GM19099 (cell line): ENCODE data around the gene SFMBT1.

Experiments
- POLR2A ChIP-seq: IDR thresholded peaks from 3 replicates; pipeline ENCODE4 v1.6.1; 2011; ENCODE audit warnings: low read depth; ENCODE audit not compliant: insufficient read length; ENCODE audit errors: extremely low read depth

The SFMBT1 gene

DNA sequence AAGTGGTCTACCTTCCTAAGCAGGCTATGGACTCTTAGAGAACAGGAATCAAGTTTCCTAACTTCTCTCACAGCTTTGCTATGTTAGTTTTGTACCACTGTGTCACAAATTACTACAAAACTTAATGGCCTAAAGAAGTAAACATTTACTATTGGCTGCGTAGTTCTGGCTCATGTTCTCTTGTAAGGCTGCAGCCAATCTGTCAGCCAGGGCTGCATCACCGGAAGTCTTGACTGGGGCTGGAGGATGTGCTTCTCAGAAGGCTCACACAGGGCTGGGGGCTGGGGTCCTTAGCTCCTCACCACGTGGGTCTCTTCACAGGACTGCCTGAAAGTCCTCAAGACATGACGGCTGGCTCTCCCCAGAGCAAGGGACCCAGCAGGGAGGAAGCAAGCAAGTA is 164.0 kb downstream of the SFMBT1 start:
- no peak for TF ChIP-seq POLR2A

- TF ChIP-seq POLR2A = no peak
These were observed 165.4 kb downstream of the SFMBT1 start for GRCh38 chr3:52880474-52880873.

GRCh38 chr3:52880047-52880446 is 165.8 kb downstream of the SFMBT1 start:
- no peak for TF ChIP-seq POLR2A

- TF ChIP-seq POLR2A = no peak
These were observed 166.3 kb downstream of the SFMBT1 start for GRCh38 chr3:52879581-52879980.

GRCh38 chr3:52879090-52879489 is 166.8 kb downstream of the SFMBT1 start:
- TF ChIP-seq POLR2A = no peak

DNA sequence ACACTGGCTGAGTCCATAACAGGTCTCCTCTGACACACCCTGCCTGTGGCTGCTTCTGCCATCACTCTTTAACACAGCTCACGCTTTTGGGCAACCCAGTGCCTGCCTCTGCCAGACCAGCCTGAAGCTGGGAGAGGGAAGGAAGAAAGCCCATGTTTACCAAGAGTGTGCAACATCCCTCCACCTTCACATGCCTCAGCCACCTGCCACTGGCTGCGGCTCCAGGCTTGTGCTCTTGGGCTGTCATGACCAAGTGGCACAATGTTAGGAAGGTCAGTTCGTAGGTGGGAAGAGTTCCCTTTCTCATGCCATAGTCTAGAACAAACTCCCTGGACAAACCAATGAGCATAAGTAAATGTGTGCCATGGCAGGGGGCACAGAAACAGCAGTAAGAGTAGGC is 168.8 kb downstream of the SFMBT1 start:
- no peak for TF ChIP-seq POLR2A

DNA sequence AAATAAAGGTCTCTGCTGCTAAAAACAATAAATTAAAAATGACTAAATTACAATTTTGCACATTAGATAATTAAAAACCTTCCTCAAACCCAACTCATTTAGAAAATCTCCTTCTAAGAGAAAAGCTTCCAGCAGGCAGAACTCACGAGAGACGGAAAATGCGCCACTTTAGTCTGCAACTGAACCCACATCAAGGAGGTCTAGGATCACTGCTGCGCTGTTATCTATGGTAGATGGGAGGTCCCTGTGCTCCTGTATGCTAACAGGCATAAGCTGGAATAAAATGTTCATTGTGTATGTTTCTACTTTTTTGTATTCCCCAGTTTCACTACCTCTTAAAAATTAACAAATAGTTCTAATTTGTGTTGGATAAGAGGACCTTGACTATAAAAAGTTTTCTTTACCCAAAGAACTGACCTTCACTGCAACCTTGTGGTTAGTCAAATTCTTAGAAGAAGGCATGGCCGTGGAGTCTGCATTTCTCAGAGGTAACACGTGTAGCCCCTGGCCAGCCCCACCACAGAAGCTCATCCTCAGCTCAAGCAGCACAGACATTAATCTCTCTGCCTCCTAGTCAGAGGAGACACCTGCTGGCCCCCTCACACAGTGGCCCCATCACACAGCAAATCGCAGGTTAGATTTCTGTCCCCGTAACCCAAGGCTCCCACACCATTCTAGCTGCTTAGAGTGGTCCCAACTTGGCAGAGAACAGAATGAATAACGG is 170.8 kb downstream of the SFMBT1 start:
- TF ChIP-seq POLR2A = no peak

DNA sequence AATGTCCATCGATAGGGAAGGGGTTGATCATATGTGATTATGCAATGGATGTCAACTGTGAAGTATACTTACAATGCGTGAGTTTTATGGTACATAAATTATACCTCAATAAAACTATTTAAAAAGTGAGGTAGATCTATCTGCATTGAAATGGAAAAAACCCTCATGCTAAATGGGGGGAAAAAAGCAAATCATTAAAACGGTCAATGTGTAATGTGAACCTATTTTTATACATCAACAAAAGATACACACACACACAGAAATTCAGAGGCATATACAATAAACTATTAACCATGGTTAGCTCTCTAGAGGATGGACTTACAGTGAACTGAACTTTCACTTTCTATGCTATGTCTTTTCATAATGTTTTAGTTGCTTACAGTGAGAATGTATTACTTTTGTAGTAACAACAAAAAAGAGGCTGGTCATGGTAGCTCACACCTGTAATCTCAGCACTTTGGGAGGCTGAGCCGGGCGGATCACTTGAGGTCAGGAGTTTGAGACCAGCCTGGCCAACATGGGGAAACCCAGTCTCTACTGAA is 171.6 kb downstream of the SFMBT1 start:
- TF ChIP-seq POLR2A = no peak

GRCh38 chr3:52873433-52874159 is 172.3 kb downstream of the SFMBT1 start:
- no peak for TF ChIP-seq POLR2A

GRCh38 chr3:52872245-52872644 is 173.6 kb downstream of the SFMBT1 start:
- TF ChIP-seq POLR2A = no peak

GRCh38 chr3:52871761-52872160 is 174.1 kb downstream of the SFMBT1 start:
- TF ChIP-seq POLR2A = no peak

DNA sequence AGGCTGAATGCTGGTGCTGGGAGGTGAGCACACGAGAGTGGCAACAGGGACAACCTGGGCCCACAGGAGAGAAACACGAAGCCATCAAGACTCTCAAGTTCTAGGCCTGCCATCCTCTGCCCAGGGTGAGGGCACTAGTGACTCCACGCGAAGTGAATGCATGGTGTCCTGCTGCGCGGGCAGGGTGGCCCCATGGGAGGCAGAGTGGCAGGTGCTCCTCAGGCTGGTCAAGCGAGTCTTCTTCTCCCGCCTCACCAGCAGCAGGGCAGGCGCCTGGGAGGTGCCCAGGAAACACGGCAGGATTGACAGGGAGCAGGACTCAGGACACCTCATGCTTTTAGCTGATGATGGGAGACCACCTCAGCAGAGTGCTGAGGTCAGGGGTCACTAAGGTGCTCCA is 175.4 kb downstream of the SFMBT1 start:
- no peak for TF ChIP-seq POLR2A

- TF ChIP-seq POLR2A = no peak
These were observed 179.4 kb downstream of the SFMBT1 start for GRCh38 chr3:52866427-52866826.

GRCh38 chr3:52865994-52866393 is 179.9 kb downstream of the SFMBT1 start:
- no peak for TF ChIP-seq POLR2A

GRCh38 chr3:52860424-52860768 is 185.5 kb downstream of the SFMBT1 start:
- no peak for TF ChIP-seq POLR2A
